RWPE1 (cell line): ENCODE results near the gene LRPPRC.

ENCODE experiments used
- CTCF ChIA-PET: fragments of 350-600 bp; sonication (Branson Sonifier 250); formaldehyde crosslinking; extraction: SDS; loops from one replicate; lab custom pipeline; 2021; lab: Yijun Ruan, JAX
- POLR2A ChIA-PET: fragments of 400-600 bp; formaldehyde crosslinking; extraction: SDS; loops from one replicate; lab custom pipeline; 2020; ENCODE audit warnings: antibody characterized with exemption; ENCODE audit not compliant: low non-redundant PET; lab: Yijun Ruan, JAX
- DNase-seq: peaks from one replicate; pipeline ENCODE4 v3.0.0; 2012; ENCODE audit warnings: low spot score
- H3K27ac ChIP-seq: fragments of 450-650 bp; 2 replicates; pipeline ENCODE4 v1.5.1; 2017
- TF ChIP-seq, protein P1 (sequence below): fragments of 450-650 bp; conservative IDR thresholded peaks from 2 replicates; pipeline ENCODE4 v1.5.1; 2017; ENCODE audit warnings: low read depth, mild to moderate bottlenecking

LRPPRC gene

DNA sequence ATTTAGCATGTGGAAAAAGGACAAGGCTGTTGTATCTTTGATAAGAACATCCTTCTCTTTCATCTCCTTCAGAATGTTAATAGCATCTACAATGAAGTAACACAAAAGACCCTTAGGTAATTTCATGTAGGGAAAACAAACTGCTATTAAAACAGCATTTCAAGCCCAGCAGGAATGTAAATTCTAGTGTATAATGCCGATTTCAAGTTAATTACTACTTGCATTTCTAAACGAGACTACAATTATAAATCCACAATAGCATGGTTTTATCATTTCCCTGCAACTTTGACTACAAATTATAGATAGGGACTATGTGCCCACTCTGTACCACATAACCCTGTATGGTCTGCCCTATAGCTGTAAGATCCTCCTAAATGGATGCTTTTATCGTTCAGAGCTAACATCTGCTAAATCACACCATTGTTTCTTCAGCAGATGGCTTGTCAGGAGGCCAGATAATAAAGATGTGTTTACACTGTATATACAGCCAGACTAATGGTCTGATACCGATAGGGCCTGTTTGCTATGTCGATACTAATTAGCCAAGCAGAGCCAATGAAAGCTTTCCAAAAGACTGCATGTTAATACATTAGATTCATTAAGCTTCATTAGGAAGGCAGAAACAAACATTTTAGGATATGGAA is 51.9 kb downstream of the LRPPRC start:
- no peak overlapping the region for H3K27ac ChIP-seq
- CTCF ChIA-PET: no interaction called here
- TF ChIP-seq, protein P1, sequence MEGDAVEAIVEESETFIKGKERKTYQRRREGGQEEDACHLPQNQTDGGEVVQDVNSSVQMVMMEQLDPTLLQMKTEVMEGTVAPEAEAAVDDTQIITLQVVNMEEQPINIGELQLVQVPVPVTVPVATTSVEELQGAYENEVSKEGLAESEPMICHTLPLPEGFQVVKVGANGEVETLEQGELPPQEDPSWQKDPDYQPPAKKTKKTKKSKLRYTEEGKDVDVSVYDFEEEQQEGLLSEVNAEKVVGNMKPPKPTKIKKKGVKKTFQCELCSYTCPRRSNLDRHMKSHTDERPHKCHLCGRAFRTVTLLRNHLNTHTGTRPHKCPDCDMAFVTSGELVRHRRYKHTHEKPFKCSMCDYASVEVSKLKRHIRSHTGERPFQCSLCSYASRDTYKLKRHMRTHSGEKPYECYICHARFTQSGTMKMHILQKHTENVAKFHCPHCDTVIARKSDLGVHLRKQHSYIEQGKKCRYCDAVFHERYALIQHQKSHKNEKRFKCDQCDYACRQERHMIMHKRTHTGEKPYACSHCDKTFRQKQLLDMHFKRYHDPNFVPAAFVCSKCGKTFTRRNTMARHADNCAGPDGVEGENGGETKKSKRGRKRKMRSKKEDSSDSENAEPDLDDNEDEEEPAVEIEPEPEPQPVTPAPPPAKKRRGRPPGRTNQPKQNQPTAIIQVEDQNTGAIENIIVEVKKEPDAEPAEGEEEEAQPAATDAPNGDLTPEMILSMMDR: no peak
- POLR2A ChIA-PET: no interaction called here
- DNase-seq: no peak

DNA sequence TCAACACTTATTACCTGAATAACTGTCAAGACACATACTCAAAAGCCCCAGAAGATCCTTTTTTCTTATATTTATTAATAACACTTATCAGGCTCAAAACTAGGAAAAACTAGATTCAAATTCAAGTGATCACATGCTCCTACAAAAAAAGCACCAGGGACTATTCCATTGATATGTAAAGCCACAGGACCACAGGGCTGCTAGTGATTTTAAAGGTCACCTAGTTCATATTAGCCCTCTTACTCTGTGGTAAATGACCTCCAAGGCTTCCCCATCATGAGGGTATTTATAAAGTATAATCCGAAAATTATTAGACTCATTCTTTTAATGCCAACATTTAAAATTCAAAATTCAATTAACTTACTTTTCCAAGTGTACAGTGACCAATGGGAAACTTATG is 52.5 kb downstream of the LRPPRC start:
- no peak overlapping the region for H3K27ac ChIP-seq
- no peak for DNase-seq
- POLR2A ChIA-PET: no interaction called here
- TF ChIP-seq, protein P1: no peak
- CTCF ChIA-PET: no interaction called here

DNA sequence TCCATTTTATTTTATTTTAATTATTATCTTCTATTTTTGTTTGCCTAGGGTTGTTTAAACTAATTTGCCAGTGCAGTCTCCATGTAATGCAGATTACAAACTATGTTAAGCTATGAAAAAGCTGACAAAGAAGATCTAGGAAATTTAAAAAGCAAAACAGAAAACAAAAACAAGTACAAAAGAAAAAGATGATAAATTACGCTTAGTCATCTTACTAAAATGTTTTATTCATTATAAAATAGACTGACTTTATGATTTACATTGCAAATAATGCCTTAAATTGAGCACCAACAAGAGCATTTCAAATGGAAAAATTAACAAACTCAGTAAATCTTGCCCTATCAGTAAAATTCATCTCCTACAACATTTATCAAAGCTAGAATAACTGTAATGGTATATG is 52.9 kb downstream of the LRPPRC start:
- DNase-seq: no peak
- POLR2A ChIA-PET: no interaction called here
- TF ChIP-seq, protein P1: no peak
- no peak overlapping the region for H3K27ac ChIP-seq
- CTCF ChIA-PET: no interaction called here

DNA sequence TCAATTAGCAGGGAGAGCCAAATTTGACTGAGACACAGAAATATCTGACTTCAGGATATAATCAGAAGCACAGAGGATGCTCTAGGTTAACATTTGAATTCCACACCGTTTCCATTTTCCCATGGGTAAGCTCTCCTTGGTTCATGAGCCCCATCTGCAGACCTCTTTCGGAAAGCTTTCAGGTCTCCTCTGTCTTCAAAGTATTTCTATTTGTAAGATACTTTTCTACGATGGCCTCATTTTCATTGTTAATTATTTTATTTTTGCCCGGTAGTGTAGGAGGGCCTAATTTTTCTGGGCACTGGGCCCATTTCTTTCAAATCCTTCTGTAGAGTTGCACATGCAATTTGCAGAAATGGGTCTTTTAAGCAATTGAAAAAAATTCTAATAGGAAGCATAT is 53.8 kb downstream of the LRPPRC start:
- no peak for DNase-seq
- CTCF ChIA-PET: interaction anchor here (0.7 kb wide), 1 partner anchor 15 kb away, joined by 3 read pairs; no protein-coding TSS in a partner anchor
- H3K27ac ChIP-seq: no peak overlapping the region
- TF ChIP-seq, protein P1: no peak
- POLR2A ChIA-PET: no interaction called here

DNA sequence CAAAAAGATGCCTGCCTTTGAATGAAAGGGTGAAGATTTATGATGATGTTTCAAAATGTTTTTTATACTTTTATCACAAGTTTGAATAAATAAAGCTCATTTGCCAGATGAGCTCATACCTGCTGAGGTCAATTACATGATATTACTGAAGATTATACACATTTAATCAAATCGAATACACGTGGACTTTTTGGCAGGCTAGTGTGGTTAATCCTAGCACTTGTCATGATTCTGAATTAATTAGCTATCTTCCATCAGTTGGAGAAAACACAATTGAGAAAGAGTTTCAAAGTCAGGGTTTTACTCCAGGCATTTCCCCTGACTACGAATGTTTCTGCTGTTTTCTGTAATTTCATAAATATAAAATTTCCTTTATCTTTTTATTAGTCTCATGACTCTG is 54.4 kb downstream of the LRPPRC start:
- CTCF ChIA-PET: interaction anchor here (0.7 kb wide), 1 partner anchor 16 kb away, joined by 3 read pairs; no protein-coding TSS in a partner anchor
- no peak overlapping the region for H3K27ac ChIP-seq
- POLR2A ChIA-PET: no interaction called here
- TF ChIP-seq, protein P1: no peak
- no peak for DNase-seq

DNA sequence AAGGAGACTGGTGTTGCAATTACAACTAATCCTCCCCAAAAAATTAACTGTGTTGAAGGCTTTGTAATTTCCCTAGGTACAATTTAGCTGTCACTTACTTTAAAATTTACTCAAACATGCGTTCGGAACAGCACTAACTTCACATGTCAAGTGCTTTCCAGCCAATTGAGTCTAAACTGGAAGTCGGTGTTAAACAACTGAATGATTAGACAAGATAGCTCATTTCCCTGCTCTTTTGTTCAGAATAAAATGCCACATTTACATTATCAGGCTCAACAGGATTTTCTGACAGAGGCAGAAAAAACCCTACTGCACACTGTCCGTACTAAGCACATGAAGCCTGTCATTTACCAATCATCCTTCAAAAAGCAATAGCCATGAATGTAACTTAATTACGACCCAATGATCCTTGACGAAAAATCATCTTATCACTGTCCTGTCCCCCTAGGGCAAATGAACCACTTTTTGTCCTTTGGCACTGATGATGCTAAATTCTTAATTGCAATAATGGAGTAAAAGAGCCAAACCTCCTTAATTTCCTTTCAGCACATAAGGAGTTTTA is 56.0 kb downstream of the LRPPRC start:
- ChIA-PET CTCF (no interaction called here), POLR2A (no interaction called here)
- DNase-seq: no peak
- TF ChIP-seq, protein P1: no peak
- no peak overlapping the region for H3K27ac ChIP-seq
